PFSK-1 (cell line): ENCODE data around the gene DNAH14.

ENCODE experiments used
- FOXP2 ChIP-seq: optimal IDR thresholded peaks from 2 replicates; pipeline ENCODE3; 2011; ENCODE audit warnings: borderline replicate concordance, control low read depth, inconsistent platforms; ENCODE audit not compliant: insufficient read depth; ENCODE audit errors: extremely low read length, extremely low read depth
- POLR2AphosphoS5 ChIP-seq: IDR thresholded peaks from 2 replicates; pipeline ENCODE4 v1.6.1; 2012; ENCODE audit warnings: low read depth, mild to moderate bottlenecking, control low read depth, low read length, moderate library complexity
- REST ChIP-seq, 2 experiments: IDR thresholded peaks; 2 replicates each; pipeline versions ENCODE4 v1.6.1 to v1.8.0; 2011 to 2012; ENCODE audit warnings: low read depth in 2 of 2, low read length in 2 of 2, control low read depth in 1 of 2, inconsistent platforms in 1 of 2, mild to moderate bottlenecking in 1 of 2, moderate library complexity in 1 of 2; ENCODE audit not compliant: insufficient read depth in 1 of 2
- SIN3A ChIP-seq: IDR thresholded peaks from 2 replicates; pipeline ENCODE4 v1.6.1; 2012; ENCODE audit warnings: mild to moderate bottlenecking, low read length, moderate library complexity, borderline replicate concordance; ENCODE audit not compliant: insufficient read depth
- TAF1 ChIP-seq: IDR thresholded peaks from 2 replicates; pipeline ENCODE4 v1.6.1; 2012; ENCODE audit warnings: low read length, control low read depth, borderline replicate concordance; ENCODE audit not compliant: insufficient read depth

The DNAH14 gene

DNA sequence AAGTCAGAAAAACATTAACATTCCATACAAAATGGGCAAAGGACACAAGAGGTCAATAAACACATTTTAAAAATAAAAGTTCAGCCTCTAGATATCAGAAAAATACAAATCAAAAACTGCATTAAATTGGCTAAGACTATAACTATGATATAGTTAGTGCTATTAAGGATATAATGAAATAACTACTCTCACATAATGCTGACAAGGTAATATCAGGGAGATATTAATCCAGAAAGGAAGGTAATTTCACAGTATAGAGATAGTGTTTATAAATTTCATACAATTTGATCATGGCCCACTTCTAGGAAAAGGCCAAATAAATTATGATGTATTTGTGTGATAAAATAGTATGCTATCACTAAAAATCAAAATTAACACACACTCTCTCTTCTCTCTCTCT lies 436.5 kb downstream of the DNAH14 start:
- TF ChIP-seq TAF1, result no peak
- TF ChIP-seq FOXP2, result no peak
- no peak for TF ChIP-seq REST (IDR thresholded peaks at IDR 0.05; ENCODE audit: insufficient read depth in 1 of 2, low read depth in 2 of 2, low read length in 2 of 2)

DNA sequence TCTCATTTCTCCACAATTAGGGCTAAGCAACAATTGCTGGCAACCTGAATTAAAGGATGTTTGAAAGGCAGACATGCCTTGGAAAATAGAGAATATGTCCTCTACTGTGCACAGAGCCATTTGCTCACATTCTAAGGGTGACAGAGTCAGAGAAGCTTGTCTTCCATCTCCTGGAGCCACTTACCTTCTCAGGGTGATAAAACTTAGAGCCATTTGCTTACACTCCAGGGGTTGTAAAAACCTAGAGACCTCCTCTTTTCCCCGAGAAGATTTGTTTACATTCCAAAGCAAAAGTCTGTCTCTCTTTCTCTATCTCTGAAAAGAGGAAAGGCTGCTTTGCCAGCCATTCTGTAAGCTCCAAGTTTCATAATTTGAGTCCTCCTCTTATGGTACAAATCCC lies 437.1 kb downstream of the DNAH14 start:
- TF ChIP-seq POLR2AphosphoS5 (no peak), SIN3A (no peak), FOXP2 (no peak), TAF1 (no peak), REST (IDR thresholded peaks at IDR 0.05; ENCODE audit: insufficient read depth in 1 of 2, low read depth in 2 of 2, low read length in 2 of 2) (no peak)

- no peak for TF ChIP-seq SIN3A
- no peak for TF ChIP-seq TAF1
- TF ChIP-seq REST (IDR thresholded peaks at IDR 0.05; ENCODE audit: insufficient read depth in 1 of 2, low read depth in 2 of 2, low read length in 2 of 2), result no peak
- no peak for TF ChIP-seq FOXP2
- TF ChIP-seq POLR2AphosphoS5, result no peak
Measured at GRCh38 chr1:225368036-225368552, 438.6 kb downstream of the DNAH14 start.

DNA sequence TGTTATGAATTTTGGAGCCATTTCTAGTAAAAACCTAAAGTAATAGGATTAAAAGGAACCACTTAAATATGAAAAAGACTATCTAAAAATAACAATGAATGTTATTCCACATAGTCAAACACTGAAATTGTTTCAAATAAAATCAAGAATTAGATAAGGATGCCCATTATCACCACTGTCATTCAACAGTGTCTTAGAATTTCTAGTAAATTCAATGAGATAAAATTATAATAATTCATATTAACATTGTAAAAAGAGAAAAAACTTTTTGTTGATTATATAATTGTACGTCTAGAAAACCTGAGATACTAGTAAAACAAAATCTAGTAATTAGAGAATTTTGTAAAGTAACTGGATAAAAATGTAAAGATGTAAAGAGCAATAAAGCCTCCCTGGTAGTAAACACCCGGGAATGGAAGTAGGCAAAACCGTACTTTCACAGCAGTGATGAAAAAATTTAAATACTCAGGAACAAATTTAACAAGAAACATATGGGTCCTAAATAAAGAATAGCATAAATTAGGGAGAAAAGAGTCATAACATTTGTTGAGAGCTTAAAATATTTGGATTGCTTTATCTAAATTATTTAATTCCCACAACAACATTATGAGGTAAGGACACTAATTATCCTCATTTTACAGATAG lies 442.0 kb downstream of the DNAH14 start:
- TF ChIP-seq FOXP2 (no peak), POLR2AphosphoS5 (no peak), TAF1 (no peak), SIN3A (no peak)

- TF ChIP-seq POLR2AphosphoS5, result no peak
- no peak for TF ChIP-seq TAF1
- TF ChIP-seq FOXP2, result no peak
- no peak for TF ChIP-seq SIN3A
- TF ChIP-seq REST (IDR thresholded peaks at IDR 0.05; ENCODE audit: insufficient read depth in 1 of 2, low read depth in 2 of 2, low read length in 2 of 2), result no peak
Measured at GRCh38 chr1:225373155-225373554, 443.7 kb downstream of the DNAH14 start.
